ENCODE data around the gene ANKRD65.
"Not testable (repeated sequence)": the region's sequence is repeated elsewhere in the genome, so short reads cannot be mapped to it uniquely, and the experiment has no call there.

Gene ANKRD65

DNA sequence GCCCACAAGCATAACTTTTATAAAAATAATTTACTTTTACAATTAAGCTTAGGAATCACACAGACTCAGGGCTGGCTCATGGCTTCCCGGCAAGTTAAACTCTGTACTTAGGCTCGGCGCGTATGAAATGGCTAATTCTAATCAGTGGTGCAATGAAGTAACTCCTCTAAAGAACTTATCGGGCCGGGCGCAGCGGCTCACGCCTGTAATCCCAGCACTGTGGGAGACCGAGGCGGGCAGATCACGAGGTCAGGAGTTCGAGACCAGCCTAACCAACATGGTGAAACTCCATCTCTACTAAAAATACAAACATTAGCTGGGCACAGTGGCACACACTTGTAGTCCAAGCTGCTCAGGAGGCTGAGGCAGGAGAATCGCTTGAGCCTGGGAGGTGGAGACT is 51.0 kb downstream of the ANKRD65 start:
- not testable (repeated sequence) for DNase-seq (ENCODE audit: low spot score)

Measured in AG08395 (cell line).